IPS-15b (cell line): ENCODE data around the gene MFSD11.
"Not testable (repeated sequence)": the region's sequence is repeated elsewhere in the genome, so short reads cannot be mapped to it uniquely, and the experiment has no call there.

Source experiments
- H3K27me3 ChIP-seq: one replicate; pipeline ENCODE4 v1.6.1; 2013; ENCODE audit warnings: low read length; ENCODE audit not compliant: control insufficient read depth, insufficient read depth
- H3K36me3 ChIP-seq: one replicate; pipeline ENCODE4 v1.6.1; 2013; ENCODE audit warnings: low read length; ENCODE audit not compliant: control insufficient read depth, insufficient read depth
- H3K4me1 ChIP-seq: one replicate; pipeline ENCODE4 v1.6.1; 2013; ENCODE audit warnings: mild to moderate bottlenecking, low read length; ENCODE audit not compliant: control insufficient read depth, insufficient read depth
- H3K4me3 ChIP-seq: one replicate; pipeline ENCODE4 v1.5.1; 2013; ENCODE audit warnings: low read depth, low read length
- H3K9ac ChIP-seq: one replicate; pipeline ENCODE4 v1.6.1; 2013; ENCODE audit warnings: low read depth, mild to moderate bottlenecking, low read length
- H3K9me3 ChIP-seq: one replicate; pipeline ENCODE4 v1.6.1; 2013; ENCODE audit warnings: mild to moderate bottlenecking, low read length; ENCODE audit not compliant: control insufficient read depth, insufficient read depth

The MFSD11 gene

GRCh38 chr17:76805319-76805718 is 67.4 kb downstream of the MFSD11 start:
- Histone ChIP-seq H3K4me3 (no peak overlapping the region), H3K4me1 (no peaks in the 10 kb centered on the region), H3K9me3 (no peaks in the 10 kb centered on the region), H3K27me3 (no peaks in the 10 kb centered on the region), H3K9ac (no peak overlapping the region), H3K36me3 (peaks cover 3% of the 10 kb centered on the region)

DNA sequence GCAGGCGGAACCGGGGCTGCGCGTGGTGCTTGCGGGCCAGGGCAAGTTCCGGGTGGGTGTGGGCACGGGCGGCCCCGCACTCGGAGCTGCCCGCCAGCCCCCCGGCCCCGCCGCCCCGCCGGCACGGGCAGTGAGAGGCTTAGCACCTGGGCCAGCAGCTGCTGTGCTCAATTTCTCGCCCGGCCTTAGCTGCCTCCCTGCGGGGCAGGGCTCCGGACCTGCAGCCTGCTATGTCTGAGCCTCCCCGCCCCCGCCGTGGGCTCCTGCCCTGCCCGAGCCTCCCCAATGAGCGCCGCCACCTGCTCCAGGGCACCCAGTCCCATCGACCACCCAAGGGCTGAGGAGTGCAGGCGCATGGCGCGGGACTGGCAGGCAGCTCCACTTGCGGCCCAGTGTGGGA is 68.2 kb downstream of the MFSD11 start:
- H3K36me3 ChIP-seq, H3K9me3 ChIP-seq, H3K4me1 ChIP-seq, H3K9ac ChIP-seq, H3K27me3 ChIP-seq, H3K4me3 ChIP-seq: not testable (repeated sequence)

GRCh38 chr17:76806767-76807166 is 68.8 kb downstream of the MFSD11 start:
- H3K9ac ChIP-seq, H3K27me3 ChIP-seq, H3K4me3 ChIP-seq, H3K36me3 ChIP-seq, H3K4me1 ChIP-seq, H3K9me3 ChIP-seq: not testable (repeated sequence)

- H3K9ac ChIP-seq = no peak overlapping the region
- H3K36me3 ChIP-seq = peaks cover 3% of the 10 kb centered on the region
- no peak overlapping the region for H3K4me3 ChIP-seq
- no peaks in the 10 kb centered on the region for H3K27me3 ChIP-seq
- no peaks in the 10 kb centered on the region for H3K9me3 ChIP-seq
- no peaks in the 10 kb centered on the region for H3K4me1 ChIP-seq
These were observed 70.4 kb downstream of the MFSD11 start for GRCh38 chr17:76808326-76808725.

DNA sequence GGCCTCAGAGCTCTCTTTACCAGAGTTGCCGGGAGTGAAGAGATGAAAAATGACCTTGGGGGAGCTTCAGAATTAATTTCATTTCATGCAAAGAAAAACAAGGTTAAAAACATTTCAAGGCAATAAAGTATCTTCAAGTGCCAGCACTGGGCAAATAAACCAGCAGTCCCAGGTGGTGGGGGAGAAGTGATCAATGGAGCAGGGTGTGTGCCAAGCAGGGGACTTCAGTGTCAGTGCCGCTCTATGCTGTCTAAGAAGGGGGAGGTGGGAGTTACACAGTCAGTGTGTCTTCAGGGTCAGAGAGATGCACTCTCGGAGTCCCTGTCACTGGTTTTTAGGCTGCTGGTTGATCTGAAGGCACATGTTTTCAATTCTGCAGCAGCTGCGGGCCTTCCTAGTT is 73.0 kb downstream of the MFSD11 start:
- Histone ChIP-seq H3K9me3 (no peaks in the 10 kb centered on the region), H3K4me3 (no peak overlapping the region), H3K36me3 (peaks cover 3% of the 10 kb centered on the region), H3K9ac (no peak overlapping the region), H3K4me1 (no peaks in the 10 kb centered on the region), H3K27me3 (no peaks in the 10 kb centered on the region)

GRCh38 chr17:76811834-76812233 is 73.9 kb downstream of the MFSD11 start:
- H3K4me1 ChIP-seq = peaks cover 6% of the 10 kb centered on the region
- H3K9me3 ChIP-seq = no peaks in the 10 kb centered on the region
- H3K36me3 ChIP-seq = peaks cover 3% of the 10 kb centered on the region
- H3K9ac ChIP-seq = no peak overlapping the region
- no peaks in the 10 kb centered on the region for H3K27me3 ChIP-seq
- no peak overlapping the region for H3K4me3 ChIP-seq

DNA sequence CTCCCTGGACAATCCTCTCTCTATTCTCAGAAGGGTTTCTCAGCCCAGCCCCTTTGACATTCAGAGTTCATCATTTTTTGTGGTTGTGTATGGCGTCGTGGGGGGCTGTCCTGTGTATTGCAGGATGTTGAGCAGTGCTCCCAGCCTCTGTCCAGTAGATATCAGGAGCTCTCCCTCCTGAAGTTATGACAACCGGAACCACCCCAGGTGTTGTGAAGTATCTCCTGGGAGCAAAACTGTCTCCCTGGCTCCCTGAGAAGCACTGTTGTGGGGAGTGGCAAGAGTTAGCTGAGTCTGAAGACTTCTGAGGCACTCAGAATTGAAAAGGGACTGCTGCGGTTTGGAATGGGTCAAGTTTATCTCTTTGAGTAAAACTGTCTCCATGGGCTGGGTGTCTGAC is 74.3 kb downstream of the MFSD11 start:
- Histone ChIP-seq H3K27me3 (no peaks in the 10 kb centered on the region), H3K9ac (no peak overlapping the region)

DNA sequence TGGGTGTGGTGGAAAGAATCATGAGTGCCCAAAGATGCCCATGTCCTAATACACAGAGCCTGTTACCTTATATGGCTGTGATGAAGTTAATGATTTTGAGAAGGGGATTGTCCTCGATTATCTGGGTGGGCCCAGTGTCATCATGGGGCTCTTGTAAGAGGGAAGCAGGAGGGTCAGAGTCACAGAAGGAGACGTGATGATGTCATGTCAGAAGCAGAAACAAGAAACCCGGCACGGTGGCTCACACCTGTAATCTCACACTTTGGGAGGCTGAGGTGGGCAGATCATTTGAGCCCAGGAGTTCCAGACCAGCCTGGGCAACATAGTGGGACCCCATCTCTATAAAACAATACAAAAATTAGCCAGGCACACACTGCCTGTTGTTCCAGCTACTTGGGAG is 75.0 kb downstream of the MFSD11 start:
- Histone ChIP-seq H3K36me3 (no peaks in the 10 kb centered on the region), H3K27me3 (no peaks in the 10 kb centered on the region), H3K9me3 (no peaks in the 10 kb centered on the region), H3K9ac (no peak overlapping the region), H3K4me3 (no peak overlapping the region), H3K4me1 (peaks cover 6% of the 10 kb centered on the region)

More for the DNA sequence above, 74.3 kb downstream of the MFSD11 start:
- Histone ChIP-seq H3K4me3 (no peak overlapping the region), H3K9me3 (no peaks in the 10 kb centered on the region), H3K36me3 (peaks cover 2% of the 10 kb centered on the region), H3K4me1 (peaks cover 6% of the 10 kb centered on the region)

DNA sequence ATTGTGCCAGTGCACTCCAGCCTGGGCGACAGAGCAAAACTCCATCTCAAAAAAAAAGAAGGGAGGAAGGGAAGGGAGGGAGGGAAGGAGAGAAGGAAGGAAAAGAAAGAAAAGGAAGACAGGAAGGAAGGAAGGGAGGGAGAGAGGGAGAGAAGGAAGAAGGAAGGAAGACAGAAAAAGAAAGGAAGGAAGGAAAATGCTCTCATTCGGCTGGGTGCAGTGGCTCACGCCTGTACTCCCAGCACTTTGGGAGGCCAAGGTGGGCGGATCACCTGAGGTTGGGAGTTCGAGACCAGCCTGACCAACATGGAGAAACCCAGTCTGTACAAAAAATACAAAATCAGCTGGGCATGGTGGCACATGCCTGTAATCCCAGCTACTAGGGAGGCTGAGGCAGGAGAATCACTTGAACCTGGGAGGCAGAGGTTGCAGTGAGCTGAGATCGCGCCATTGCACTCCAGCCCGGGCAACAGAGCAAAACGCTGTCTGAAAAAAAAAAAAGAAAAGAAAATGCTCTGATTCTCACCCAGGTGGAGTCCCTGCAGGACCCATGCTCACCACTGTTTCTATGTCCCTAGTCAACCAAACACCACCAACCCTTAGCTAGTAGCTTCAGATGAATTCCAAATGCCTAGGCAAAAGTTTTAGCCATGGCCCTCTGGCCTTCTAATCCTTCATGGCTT is 78.1 kb downstream of the MFSD11 start:
- H3K9me3 ChIP-seq, H3K4me3 ChIP-seq, H3K36me3 ChIP-seq, H3K9ac ChIP-seq, H3K4me1 ChIP-seq, H3K27me3 ChIP-seq: not testable (repeated sequence)

GRCh38 chr17:76816590-76817135 is 78.7 kb downstream of the MFSD11 start:
- no peak overlapping the region for H3K9ac ChIP-seq
- no peaks in the 10 kb centered on the region for H3K36me3 ChIP-seq
- no peaks in the 10 kb centered on the region for H3K27me3 ChIP-seq
- H3K9me3 ChIP-seq = no peaks in the 10 kb centered on the region
- H3K4me1 ChIP-seq = peaks cover 7% of the 10 kb centered on the region
- H3K4me3 ChIP-seq = no peak overlapping the region

DNA sequence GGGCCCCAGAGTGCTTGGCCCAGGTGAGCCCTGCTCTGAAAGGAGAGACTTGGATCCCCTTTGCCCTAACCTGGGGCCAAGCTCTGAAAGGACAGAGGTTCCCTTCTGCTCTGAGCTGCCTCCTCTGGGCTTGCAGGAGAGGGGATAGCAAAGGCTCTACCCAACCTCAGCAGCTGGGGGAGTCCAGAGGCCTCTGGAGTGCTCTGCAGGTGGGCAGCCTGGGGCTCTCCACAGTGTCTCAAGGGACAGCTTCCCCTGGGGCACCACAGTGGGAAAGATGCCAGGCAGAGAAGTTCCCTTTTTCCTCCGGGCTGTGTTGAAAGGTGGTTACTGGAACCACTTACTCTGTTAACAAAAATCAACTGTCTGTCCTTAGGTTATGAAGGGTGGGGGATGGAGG is 82.1 kb downstream of the MFSD11 start:
- Histone ChIP-seq H3K9ac (no peak overlapping the region), H3K27me3 (no peaks in the 10 kb centered on the region), H3K4me3 (no peak overlapping the region), H3K9me3 (no peaks in the 10 kb centered on the region), H3K4me1 (peaks cover 7% of the 10 kb centered on the region), H3K36me3 (no peaks in the 10 kb centered on the region)

DNA sequence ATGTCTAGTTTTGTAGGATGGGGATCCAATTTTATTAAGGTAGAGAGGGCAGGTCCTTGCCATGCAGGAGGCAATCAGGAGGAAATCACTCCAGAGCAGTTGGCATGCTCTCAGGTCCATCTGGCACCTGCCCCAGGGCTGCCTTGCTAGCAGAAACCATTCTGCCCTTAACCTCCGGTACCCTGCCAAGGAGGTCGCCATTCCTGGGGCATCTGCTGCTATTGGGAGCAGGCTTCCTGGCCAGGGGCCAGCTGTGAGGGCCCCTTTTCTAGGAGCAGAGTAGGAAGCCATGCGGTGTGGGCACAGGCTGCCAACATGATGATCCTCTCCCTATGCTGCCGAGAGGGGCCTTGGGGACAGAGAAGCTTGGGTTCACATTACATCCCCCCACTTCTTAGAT is 82.6 kb downstream of the MFSD11 start:
- Histone ChIP-seq H3K4me3 (no peak overlapping the region), H3K36me3 (no peaks in the 10 kb centered on the region), H3K27me3 (no peaks in the 10 kb centered on the region), H3K4me1 (peaks cover 7% of the 10 kb centered on the region), H3K9me3 (no peaks in the 10 kb centered on the region), H3K9ac (no peak overlapping the region)
